Measurements from ENCODE around the gene FARP2. TPM values are rescaled to one million over a fixed set of nuclear protein-coding genes. Genes with fewer than 3 reads are reported as not detected.
A peak's percentile ranks its signal among the peaks of the same experiment; 100 is the strongest.
"Not testable (repeated sequence)": the region's sequence is repeated elsewhere in the genome, so short reads cannot be mapped to it uniquely, and the experiment has no call there.

The FARP2 gene
- polyA plus RNA-seq, 1 of the 3 experiments (the other 2 are of a cell fraction) = 11.5 TPM

DNA sequence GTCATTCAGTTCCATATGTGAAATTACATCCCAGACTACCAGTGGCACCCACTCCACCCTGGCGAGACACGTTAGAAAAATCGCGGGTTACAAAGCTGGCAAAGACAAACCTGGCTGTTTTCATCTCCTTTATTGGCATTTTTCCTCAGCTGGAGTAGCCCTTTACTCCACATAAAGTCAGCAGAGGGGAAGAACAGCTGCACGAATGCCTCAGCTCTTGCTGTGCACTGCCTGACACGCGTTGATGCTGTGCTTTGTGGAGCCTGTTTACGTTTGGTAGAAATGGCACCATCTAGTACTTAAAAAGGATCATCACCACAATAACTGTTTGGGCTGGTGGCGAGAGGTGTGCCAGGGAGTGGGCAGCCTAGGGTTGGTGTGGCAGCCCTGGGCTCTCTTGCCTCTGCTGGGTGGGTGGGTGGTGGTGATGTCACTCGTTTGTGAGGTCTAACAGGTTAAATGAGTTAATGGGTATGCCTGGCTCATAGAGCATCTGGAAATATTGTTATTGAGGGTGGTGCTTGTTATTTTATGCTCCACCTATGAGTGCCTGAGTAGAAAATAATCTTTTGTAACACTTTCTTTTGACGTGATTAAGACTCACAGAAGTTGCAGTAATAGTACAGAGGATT, 16.4 kb downstream of the FARP2 start:
- Histone ChIP-seq H3F3A (replicated peaks; ENCODE audit: insufficient read depth) (peaks cover 3% of the 10 kb centered on the region), H3K9ac (no peak overlapping the region), H3K36me3 (replicated peaks in 1 of 2; ENCODE audit: control insufficient read depth in 1 of 2, insufficient read depth in 2 of 2, low read length in 1 of 2) (peaks cover 3 to 5% of the 10 kb centered on the region in 2 experiments), H3K9me3 (no peaks in the 10 kb centered on the region), H3K27ac (ENCODE audit: low read depth in 2 of 2, low read length in 1 of 2) (peak overlapping the region in 1 of 2 experiments; percentile 39; a peak in 1 of 4 replicates), H3K79me2 (ENCODE audit: insufficient read depth) (peaks cover 93% of the 10 kb centered on the region), H3K27me3 (ENCODE audit: insufficient read depth) (no peaks in the 10 kb centered on the region), H3K4me2 (no peak overlapping the region), H3K4me1 (ENCODE audit: control insufficient read depth in 1 of 2, insufficient read depth in 2 of 2, low read depth in 1 of 2, low read length in 1 of 2) (peaks cover 0 to 13% of the 10 kb centered on the region in 2 experiments; a peak in 2 of 4 replicates), H2AFZ (ENCODE audit: low read depth) (no peak overlapping the region), H3K4me3 (ENCODE audit: low read depth in 2 of 2, low read length in 1 of 2) (no peak overlapping the region), H4K20me1 (ENCODE audit: insufficient read depth) (0 out of 2 replicates have a peak, but pooled peaks cover 6% of the 10 kb centered on the region), H3K9me2 (no peaks in the 10 kb centered on the region)
- TF ChIP-seq EZH2phosphoT487 (IDR thresholded peaks at IDR 0.05; ENCODE audit: borderline replicate concordance, low read depth) = no peak
- TF ChIP-seq TEAD4 (IDR thresholded peaks at IDR 0.05; ENCODE audit: borderline replicate concordance, insufficient read depth) = no peak
- TF ChIP-seq, protein P1, sequence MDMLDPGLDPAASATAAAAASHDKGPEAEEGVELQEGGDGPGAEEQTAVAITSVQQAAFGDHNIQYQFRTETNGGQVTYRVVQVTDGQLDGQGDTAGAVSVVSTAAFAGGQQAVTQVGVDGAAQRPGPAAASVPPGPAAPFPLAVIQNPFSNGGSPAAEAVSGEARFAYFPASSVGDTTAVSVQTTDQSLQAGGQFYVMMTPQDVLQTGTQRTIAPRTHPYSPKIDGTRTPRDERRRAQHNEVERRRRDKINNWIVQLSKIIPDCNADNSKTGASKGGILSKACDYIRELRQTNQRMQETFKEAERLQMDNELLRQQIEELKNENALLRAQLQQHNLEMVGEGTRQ (IDR thresholded peaks at IDR 0.05; ENCODE audit: borderline replicate concordance, low read depth, low read length) = no peak
- TF ChIP-seq MXI1 (IDR thresholded peaks at IDR 0.05; ENCODE audit: low read depth, low read length) = no peak; the same call in 1 of the 2 replicates
- TF ChIP-seq, protein P2, sequence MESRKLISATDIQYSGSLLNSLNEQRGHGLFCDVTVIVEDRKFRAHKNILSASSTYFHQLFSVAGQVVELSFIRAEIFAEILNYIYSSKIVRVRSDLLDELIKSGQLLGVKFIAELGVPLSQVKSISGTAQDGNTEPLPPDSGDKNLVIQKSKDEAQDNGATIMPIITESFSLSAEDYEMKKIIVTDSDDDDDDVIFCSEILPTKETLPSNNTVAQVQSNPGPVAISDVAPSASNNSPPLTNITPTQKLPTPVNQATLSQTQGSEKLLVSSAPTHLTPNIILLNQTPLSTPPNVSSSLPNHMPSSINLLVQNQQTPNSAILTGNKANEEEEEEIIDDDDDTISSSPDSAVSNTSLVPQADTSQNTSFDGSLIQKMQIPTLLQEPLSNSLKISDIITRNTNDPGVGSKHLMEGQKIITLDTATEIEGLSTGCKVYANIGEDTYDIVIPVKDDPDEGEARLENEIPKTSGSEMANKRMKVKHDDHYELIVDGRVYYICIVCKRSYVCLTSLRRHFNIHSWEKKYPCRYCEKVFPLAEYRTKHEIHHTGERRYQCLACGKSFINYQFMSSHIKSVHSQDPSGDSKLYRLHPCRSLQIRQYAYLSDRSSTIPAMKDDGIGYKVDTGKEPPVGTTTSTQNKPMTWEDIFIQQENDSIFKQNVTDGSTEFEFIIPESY (IDR thresholded peaks at IDR 0.05; ENCODE audit: borderline replicate concordance, low read depth) = no peak
- no peak for TF ChIP-seq TAF1 (IDR thresholded peaks at IDR 0.05; ENCODE audit: borderline replicate concordance, low read depth, low read length)
- no peak for TF ChIP-seq ELF1 (IDR thresholded peaks at IDR 0.05)
- no peak for TF ChIP-seq JUND (IDR thresholded peaks at IDR 0.05)
- no peak for TF ChIP-seq NRF1 (IDR thresholded peaks at IDR 0.05; ENCODE audit: low read depth, low read length)
- CTCF ChIA-PET = interaction anchor here (1.4 kb wide), 1 partner anchor 57 kb away, joined by 3 read pairs; the partner anchor contains the start of genes HDLBP and SEPTIN2
- DNase-seq = peak; percentile 42
- 74% methylated on average over 9 of the region's 11 CpGs for WGBS (ENCODE audit: low lambda C conversion rate)
- POLR2A ChIA-PET = interaction anchor here (1.0 kb wide), 1 partner anchor 58 kb away, joined by 3 read pairs; no protein-coding TSS in a partner anchor

DNA sequence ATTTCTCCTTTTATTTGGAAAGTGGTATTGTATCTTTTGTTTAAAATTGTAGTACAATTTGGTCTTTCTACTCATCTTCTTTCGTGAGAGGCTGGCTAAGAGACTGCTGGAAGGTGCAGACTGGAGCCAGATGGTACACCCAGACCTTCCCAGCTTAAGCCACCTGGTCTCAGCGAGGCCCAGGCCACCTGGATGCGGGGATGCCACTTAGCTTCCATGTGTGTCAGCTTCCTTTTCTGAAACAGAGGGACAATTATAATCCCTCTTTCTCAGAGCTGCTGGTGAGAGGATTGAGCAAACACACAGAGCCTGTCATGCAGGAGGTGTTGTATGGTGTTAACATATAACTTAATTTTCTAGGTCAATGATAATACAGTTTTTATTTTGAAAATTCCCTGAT, 17.4 kb downstream of the FARP2 start:
- TF ChIP-seq TEAD4 (IDR thresholded peaks at IDR 0.05; ENCODE audit: borderline replicate concordance, insufficient read depth) = no peak
- TF ChIP-seq, protein P3, sequence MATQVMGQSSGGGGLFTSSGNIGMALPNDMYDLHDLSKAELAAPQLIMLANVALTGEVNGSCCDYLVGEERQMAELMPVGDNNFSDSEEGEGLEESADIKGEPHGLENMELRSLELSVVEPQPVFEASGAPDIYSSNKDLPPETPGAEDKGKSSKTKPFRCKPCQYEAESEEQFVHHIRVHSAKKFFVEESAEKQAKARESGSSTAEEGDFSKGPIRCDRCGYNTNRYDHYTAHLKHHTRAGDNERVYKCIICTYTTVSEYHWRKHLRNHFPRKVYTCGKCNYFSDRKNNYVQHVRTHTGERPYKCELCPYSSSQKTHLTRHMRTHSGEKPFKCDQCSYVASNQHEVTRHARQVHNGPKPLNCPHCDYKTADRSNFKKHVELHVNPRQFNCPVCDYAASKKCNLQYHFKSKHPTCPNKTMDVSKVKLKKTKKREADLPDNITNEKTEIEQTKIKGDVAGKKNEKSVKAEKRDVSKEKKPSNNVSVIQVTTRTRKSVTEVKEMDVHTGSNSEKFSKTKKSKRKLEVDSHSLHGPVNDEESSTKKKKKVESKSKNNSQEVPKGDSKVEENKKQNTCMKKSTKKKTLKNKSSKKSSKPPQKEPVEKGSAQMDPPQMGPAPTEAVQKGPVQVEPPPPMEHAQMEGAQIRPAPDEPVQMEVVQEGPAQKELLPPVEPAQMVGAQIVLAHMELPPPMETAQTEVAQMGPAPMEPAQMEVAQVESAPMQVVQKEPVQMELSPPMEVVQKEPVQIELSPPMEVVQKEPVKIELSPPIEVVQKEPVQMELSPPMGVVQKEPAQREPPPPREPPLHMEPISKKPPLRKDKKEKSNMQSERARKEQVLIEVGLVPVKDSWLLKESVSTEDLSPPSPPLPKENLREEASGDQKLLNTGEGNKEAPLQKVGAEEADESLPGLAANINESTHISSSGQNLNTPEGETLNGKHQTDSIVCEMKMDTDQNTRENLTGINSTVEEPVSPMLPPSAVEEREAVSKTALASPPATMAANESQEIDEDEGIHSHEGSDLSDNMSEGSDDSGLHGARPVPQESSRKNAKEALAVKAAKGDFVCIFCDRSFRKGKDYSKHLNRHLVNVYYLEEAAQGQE (IDR thresholded peaks at IDR 0.05; ENCODE audit: low read depth, low read length) = no peak
- no peak for TF ChIP-seq RFX5 (IDR thresholded peaks at IDR 0.05; ENCODE audit: low read length)
- TF ChIP-seq GABPA (IDR thresholded peaks at IDR 0.05; ENCODE audit: low read depth) = no peak
- TF ChIP-seq MEF2A (IDR thresholded peaks at IDR 0.05; ENCODE audit: borderline replicate concordance, low read depth) = no peak
- H3K27ac ChIP-seq (ENCODE audit: low read depth in 2 of 2, low read length in 1 of 2) = 0 out of 4 replicates have a peak overlapping the region, but pooled peaks of 1 of the 2 experiments have one; percentile 7
- H3K27me3 ChIP-seq (ENCODE audit: insufficient read depth) = no peaks in the 10 kb centered on the region
- no peaks in the 10 kb centered on the region for H3K9me3 ChIP-seq
- H3K4me3 ChIP-seq (ENCODE audit: low read depth in 2 of 2, low read length in 1 of 2) = no peak overlapping the region
- ChIA-PET POLR2A (no interaction called here), CTCF (interaction anchor here (1.8 kb wide), 1 partner anchor 10 kb away, joined by 5 read pairs; no protein-coding TSS in a partner anchor)
- WGBS (ENCODE audit: low lambda C conversion rate) = 97% methylated on average over 3 of the region's 3 CpGs
- DNase-seq = no peak
- H3K4me2 ChIP-seq = no peak overlapping the region
- peaks cover 3% of the 10 kb centered on the region for H3F3A ChIP-seq (replicated peaks; ENCODE audit: insufficient read depth)
- no peaks in the 10 kb centered on the region for H3K9me2 ChIP-seq
- H4K20me1 ChIP-seq (ENCODE audit: insufficient read depth) = 0 out of 2 replicates have a peak, but pooled peaks cover 6% of the 10 kb centered on the region
- H3K9ac ChIP-seq = no peak overlapping the region
- H3K36me3 ChIP-seq (replicated peaks in 1 of 2; ENCODE audit: control insufficient read depth in 1 of 2, insufficient read depth in 2 of 2, low read length in 1 of 2) = peaks cover 3 to 5% of the 10 kb centered on the region in 2 experiments
- H3K4me1 ChIP-seq (ENCODE audit: control insufficient read depth in 1 of 2, insufficient read depth in 2 of 2, low read depth in 1 of 2, low read length in 1 of 2) = peaks cover 0 to 13% of the 10 kb centered on the region in 2 experiments; a peak in 2 of 4 replicates
- H2AFZ ChIP-seq (ENCODE audit: low read depth) = no peak overlapping the region
- H3K79me2 ChIP-seq (ENCODE audit: insufficient read depth) = peaks cover 91% of the 10 kb centered on the region

DNA sequence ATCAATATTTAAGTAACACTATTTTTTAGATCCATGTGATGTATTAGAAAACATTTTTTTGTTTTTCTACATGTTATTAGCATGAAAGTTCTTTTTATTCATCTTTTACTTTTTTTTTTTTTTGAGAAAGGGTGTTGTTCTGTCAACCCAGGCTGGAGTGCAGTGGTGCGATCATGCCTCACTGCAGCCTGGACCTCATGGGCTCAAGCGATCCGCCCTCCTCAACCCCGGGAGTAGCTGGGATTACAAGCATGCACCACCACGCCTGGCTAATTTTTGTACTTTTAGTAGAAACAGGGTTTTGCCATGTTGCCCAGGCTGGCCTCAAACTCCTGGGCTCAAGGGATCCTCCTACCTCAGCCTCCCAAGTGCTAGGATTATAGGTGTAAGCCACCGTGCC, 17.8 kb downstream of the FARP2 start:
- H3K9me2 ChIP-seq; DNase-seq; H3K4me3 ChIP-seq (ENCODE audit: low read depth in 2 of 2, low read length in 1 of 2); H3K27me3 ChIP-seq (ENCODE audit: insufficient read depth); H3F3A ChIP-seq (replicated peaks; ENCODE audit: insufficient read depth); H3K36me3 ChIP-seq (replicated peaks in 1 of 2; ENCODE audit: control insufficient read depth in 1 of 2, insufficient read depth in 2 of 2, low read length in 1 of 2); H2AFZ ChIP-seq (ENCODE audit: low read depth); H4K20me1 ChIP-seq (ENCODE audit: insufficient read depth); H3K27ac ChIP-seq (ENCODE audit: low read depth in 2 of 2, low read length in 1 of 2); H3K4me2 ChIP-seq; POLR2A ChIA-PET; H3K9ac ChIP-seq; H3K9me3 ChIP-seq: not testable (repeated sequence)
- Histone ChIP-seq H3K4me1 (ENCODE audit: control insufficient read depth in 1 of 2, insufficient read depth in 2 of 2, low read depth in 1 of 2, low read length in 1 of 2) (peaks cover 2 to 15% of the 10 kb centered on the region in 2 experiments; a peak in 3 of 4 replicates), H3K79me2 (ENCODE audit: insufficient read depth) (peaks cover 88% of the 10 kb centered on the region)
- CTCF ChIA-PET = interaction anchor here (1.2 to 1.8 kb wide), 2 partner anchors 10 kb away, joined by 3 to 5 read pairs; no protein-coding TSS in a partner anchor
- WGBS (ENCODE audit: low lambda C conversion rate) = 96% methylated on average over 6 of the region's 6 CpGs
